ENCODE results near the gene SCN7A.
"Not testable (repeated sequence)": the region's sequence is repeated elsewhere in the genome, so short reads cannot be mapped to it uniquely, and the experiment has no call there.

SCN7A gene

DNA sequence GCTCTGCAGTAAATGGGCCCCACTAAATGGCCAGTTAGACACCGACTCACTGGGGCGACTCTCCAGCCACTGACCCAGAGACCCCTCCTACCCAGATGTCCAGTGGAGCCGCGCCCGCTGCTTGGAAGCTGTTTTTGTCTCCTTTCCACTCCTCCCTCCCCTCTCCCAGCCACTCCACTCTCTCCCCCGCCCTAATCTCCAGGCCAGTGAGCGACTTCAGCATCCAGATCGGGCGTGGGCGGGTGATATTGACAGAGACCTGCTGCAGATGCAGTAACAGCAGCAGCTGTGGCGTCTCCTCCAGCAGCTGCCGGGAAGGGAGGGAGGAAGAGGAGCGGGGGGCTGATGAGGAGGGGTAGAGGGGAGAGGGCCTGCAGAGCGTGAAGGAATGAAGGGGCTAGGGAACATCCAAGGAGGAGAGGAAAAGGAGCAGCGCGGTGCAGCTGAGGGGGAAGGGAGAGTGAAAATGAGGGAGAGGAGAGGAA, at the start of gene SCN7A:
SCN7A (minus strand) TSS at position 110 of the 485 bp plus-strand sequence. CDS start 16,553 bp downstream, outside the sequence.
- DNase-seq (ENCODE audit: low spot score), result no peak

DNA sequence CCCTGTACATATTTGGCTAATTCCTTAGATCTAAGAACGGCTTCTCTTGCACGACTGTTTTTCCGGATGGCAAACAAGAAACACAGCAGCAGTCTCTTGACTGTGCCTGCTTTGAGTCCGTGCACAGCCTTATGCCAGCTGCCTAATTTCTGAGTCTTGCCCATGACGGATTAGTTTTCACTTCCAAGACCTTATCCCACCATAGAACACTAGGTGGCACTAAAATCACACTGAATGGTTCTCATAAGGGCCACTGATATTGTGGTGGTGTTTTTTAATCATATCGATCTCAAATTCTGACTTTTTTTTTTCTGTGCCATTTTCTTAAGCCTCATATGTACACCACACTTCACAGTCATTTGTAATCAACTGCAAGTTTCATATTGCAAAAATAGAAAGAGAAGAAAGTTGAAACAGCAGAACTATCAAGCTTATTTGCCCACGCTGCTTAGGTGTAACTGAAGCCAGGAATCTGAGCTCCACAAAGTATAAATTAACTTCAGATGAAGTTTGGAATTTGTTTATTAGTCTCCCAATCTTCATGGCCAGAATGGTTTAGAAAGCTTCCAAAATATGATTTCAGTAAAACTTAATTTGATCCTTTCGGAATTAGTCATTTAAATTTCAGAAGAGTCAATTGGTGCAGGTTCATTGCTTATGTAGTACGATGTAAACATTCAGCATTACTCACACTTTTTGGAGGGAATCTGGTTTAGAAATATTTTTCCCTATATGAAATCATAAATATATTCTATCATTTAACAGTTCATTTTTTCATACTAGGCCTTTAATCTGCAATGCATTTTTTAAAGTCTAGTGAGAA, 45.5 kb upstream of the SCN7A start:
- DNase-seq (ENCODE audit: low spot score), result peak; percentile 57

DNA sequence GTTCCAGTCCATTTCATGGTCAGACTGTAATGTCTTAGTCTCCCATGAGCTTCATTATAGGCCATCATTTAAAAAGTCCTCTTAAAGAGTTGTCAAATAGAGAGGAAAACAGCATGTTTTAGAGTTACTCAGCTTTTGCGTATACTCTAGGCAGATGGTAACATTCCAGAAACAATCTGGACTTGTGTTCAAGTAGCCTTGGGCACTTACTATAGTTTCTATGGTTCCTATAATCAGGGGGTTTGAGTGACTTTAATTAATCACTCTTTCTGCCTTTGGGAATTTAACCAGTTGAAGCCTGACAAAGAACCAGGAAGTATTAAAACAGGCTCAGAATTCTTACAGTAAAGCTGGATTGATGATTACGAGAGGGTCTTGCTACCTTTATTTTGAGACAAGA, 42.1 kb upstream of the SCN7A start:
- no peak for DNase-seq (ENCODE audit: low spot score)

DNA sequence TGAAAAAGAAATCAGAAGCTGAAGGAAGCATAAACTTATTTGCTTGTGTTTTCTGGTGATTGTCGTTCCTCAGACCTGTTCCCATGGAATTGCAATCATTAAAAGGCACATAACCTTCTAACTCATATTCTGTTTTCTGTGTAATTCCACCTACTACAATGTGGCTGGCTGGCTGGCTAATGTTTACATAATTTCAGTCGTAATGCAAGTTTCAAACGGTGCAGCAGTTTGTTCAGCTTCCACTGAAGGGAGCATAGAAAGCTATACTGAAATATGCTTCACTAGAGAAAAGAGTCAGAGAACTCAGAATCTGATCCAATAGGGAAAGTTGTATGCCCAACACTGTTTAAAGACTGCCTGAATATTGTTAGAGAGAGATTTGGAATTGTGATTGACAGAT, 27.1 kb upstream of the SCN7A start:
- DNase-seq (ENCODE audit: low spot score), result no peak

DNA sequence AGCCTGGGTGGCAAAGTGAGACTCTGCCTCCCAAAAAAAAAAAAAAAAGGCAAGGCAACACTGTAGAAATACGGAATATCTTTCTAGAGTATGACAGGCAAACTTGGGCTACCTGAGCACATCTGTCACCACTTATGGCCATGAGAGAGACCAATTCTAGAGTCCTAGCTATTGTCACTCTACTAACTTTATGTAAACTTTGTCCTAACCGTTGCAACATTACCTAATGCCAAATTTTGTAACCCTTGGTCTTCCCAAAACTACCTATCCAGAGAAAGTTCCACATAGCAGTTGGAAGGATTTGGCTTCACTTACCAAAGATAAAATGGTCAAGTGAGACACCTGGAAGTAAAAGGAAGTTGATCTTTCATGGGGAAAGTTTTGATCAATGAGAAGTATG, 26.6 kb upstream of the SCN7A start:
- DNase-seq (ENCODE audit: low spot score), result no peak

- no peak for DNase-seq (ENCODE audit: low spot score)
Observed at GRCh38 chr2:166519391-166519962, 25.4 kb upstream of the SCN7A start.

- no peak for DNase-seq (ENCODE audit: low spot score)
Observed at GRCh38 chr2:166518634-166519390, 24.8 kb upstream of the SCN7A start.

GRCh38 chr2:166517533-166518061, 23.5 kb upstream of the SCN7A start:
- DNase-seq (ENCODE audit: low spot score), result no peak

GRCh38 chr2:166516712-166517303, 22.8 kb upstream of the SCN7A start:
- peak; percentile 25 for DNase-seq (ENCODE audit: low spot score)

DNA sequence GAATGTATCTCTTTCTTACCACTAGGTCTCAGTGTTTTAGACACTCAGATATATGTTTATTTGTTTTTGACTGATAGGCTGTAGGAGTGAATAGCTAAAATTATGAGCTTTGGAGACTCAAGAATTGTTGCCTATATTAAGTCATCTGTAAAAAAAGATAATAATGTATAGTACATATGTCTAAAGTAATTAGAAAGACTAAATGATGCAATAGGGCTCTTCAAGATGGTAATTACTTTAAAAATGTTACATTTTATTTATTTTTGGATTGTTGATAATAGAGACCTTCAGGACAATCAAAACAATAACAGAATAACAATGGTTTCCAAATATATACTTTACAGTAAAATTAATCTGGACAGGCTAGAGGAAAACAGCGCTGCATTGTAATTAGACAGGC, 19.9 kb upstream of the SCN7A start:
- DNase-seq (ENCODE audit: low spot score), result no peak

GRCh38 chr2:166499281-166499680, 5.2 kb upstream of the SCN7A start:
- DNase-seq (ENCODE audit: low spot score), result no peak

- no peak for DNase-seq (ENCODE audit: low spot score)
Observed at GRCh38 chr2:166491461-166491860, 2.6 kb downstream of the SCN7A start.

DNA sequence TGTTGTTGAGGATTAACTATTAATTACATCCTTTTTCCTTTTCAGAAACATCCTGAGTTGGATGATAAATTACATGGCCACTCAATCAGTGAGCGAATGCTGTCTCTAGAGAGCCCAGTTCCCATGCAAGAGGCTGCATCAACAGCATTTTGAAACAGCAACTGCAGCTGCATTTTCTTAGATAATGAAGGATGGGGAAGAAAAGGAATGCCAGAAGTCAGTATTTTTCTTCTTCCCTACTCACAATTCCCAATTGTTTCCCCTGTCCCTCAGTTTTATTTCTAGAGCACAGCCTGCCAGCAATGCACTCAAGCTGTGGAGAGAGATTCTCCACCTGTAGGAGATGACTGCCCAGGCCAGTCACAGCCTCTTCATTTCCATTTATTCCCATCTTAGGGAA, 6.9 kb downstream of the SCN7A start:
- no peak for DNase-seq (ENCODE audit: low spot score)

DNA sequence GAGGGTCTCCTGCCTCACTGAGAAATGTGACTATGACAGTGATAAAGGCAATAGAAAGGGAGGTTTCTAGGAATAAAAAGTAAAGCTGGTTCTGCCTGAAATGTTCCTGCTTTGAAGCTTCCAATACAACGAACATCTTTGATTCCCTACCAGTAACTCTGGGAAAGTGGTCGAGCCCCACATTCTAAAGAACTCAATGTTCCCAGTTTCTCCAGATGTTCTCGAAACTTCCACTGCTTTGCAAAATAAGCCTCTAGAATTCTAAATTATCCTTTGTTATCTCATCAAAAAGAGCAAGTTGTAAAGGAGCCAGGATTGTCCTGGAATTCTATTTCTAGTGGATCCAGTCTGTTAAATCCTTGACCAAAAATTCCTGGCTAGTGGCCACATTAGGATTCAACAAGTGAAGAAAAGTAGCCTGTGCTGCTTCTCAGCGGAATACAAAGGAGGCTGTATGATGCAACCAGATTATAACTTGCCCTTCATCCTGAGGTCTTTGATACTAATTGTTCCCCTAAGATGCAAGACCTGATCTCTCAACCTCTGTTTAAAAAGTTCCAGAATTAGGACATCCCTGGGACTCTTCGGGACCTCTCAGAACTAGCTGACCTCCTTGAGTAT, 8.4 kb downstream of the SCN7A start:
- DNase-seq (ENCODE audit: low spot score), result no peak

- DNase-seq (ENCODE audit: low spot score), result no peak
Observed at GRCh38 chr2:166472332-166472731, 21.7 kb downstream of the SCN7A start.

GRCh38 chr2:166468124-166469024, 25.7 kb downstream of the SCN7A start:
- DNase-seq (ENCODE audit: low spot score), result no peak

DNA sequence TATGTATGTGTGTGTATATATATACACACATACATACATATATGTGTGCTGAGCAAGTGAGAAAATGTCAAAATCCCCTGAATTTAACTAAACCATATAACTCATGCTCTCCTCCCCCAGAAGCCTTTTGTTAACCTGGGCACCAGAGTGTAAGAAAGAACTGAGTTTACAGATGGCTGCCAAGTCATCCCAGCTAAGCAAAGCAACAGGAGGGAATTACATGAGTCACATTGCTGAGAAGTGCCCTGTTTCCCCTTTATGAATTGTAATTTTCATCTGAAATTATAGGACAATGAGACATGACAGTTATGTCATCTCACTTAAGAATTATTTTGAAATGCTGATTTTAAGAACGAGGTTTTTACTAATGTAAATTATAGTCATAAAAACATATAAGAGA, 29.9 kb downstream of the SCN7A start:
- DNase-seq (ENCODE audit: low spot score), result peak; percentile 10

- DNase-seq (ENCODE audit: low spot score), result no peak
Observed at GRCh38 chr2:166463640-166464039, 30.4 kb downstream of the SCN7A start.

DNA sequence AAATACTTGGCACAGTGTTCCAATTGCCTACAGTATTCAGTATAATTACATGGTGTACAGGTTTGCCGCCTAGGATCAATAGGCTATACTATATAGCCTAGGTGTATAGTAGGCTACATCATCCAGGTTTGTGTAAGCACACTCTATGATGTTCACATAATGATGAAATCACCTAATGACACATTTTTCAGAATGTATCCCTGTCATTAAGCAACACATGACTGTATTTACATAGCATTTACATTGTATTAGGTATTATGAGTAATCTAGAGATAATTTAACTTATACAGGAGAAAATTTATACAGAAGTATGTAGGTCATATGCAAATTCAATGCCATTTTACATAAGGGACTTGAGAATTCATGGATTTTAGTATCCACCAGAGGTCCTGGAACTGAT, 35.4 kb downstream of the SCN7A start:
- DNase-seq (ENCODE audit: low spot score), result no peak

DNA sequence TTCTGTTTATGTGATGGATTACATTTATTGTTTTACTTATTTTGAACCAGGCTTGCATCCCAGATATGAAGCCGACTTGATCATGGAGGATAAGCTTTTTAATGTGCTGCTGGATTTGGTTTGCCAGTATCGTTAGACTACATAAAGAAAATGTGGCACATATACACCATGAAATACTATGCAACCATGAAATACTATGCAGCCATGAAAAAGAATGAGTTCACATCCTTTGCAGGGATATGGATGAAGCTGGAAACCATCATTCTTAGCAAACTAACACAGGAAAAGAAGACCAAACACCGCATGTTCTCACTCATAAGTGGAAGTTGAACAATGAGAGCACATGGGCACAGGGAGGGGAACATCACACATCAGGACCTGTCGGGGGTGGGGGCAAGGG, 38.2 kb downstream of the SCN7A start:
- not testable (repeated sequence) for DNase-seq (ENCODE audit: low spot score)

Data from kidney tubule cell (primary cell).